Stimulated activated CD8-positive, alpha-beta memory T cell treated with anti-CD3 and anti-CD28 coated beads, Interleukin-2, amount 100 ng/mL, for 1 hour (primary cell): ENCODE measurements around the gene DAB2IP.

Experiments used
- DNase-seq, 2 donors: peaks; one replicate each; pipeline ENCODE4 v3.0.0-alpha.2; 2020; ENCODE audit warnings: low read depth in 2 of 2

Gene DAB2IP

GRCh38 chr9:121759996-121760395 is 108.6 kb downstream of the DAB2IP start:
- no peak for DNase-seq

- DNase-seq, result no peak
Observed at GRCh38 chr9:121760571-121760970, 109.1 kb downstream of the DAB2IP start.

GRCh38 chr9:121763131-121763530 is 111.7 kb downstream of the DAB2IP start:
- DNase-seq, result no peak

GRCh38 chr9:121763561-121764370 is 112.3 kb downstream of the DAB2IP start:
- DNase-seq, result no peak

GRCh38 chr9:121764371-121764730 is 112.9 kb downstream of the DAB2IP start:
- DNase-seq, result no peak

GRCh38 chr9:121765021-121765950 is 113.9 kb downstream of the DAB2IP start:
- DNase-seq, result no peak

GRCh38 chr9:121766081-121766683 is 114.7 kb downstream of the DAB2IP start:
- no peak for DNase-seq

GRCh38 chr9:121767171-121767769 is 115.8 kb downstream of the DAB2IP start:
- no peak for DNase-seq

GRCh38 chr9:121768416-121769015 is 117.1 kb downstream of the DAB2IP start:
- DNase-seq, result no peak

GRCh38 chr9:121769939-121770338 is 118.5 kb downstream of the DAB2IP start:
- DNase-seq, result no peak

- no peak for DNase-seq
Observed at GRCh38 chr9:121770415-121771273, 119.2 kb downstream of the DAB2IP start.

GRCh38 chr9:121771418-121771817 is 120.0 kb downstream of the DAB2IP start:
- DNase-seq, result no peak

GRCh38 chr9:121771851-121772599 is 120.6 kb downstream of the DAB2IP start:
- DNase-seq, result no peak

- no peak for DNase-seq
Observed at GRCh38 chr9:121772600-121773285, 121.3 kb downstream of the DAB2IP start.

- no peak for DNase-seq
Observed at GRCh38 chr9:121773286-121773953, 122.0 kb downstream of the DAB2IP start.

GRCh38 chr9:121773954-121774714 is 122.7 kb downstream of the DAB2IP start:
- no peak for DNase-seq

GRCh38 chr9:121774715-121775613 is 123.5 kb downstream of the DAB2IP start:
- no peak for DNase-seq
